Psoas muscle (tissue), 8 donors: ENCODE results near the gene DISC1. TPM values are rescaled to one million over a fixed set of nuclear protein-coding genes. Genes with fewer than 3 reads are reported as not detected.
"Not testable (repeated sequence)": the region's sequence is repeated elsewhere in the genome, so short reads cannot be mapped to it uniquely, and the experiment has no call there.

Experiments used
- ATAC-seq, 4 donors: fragments of 200-7000 bp; cut with Tn5 transposase; one replicate each; pipeline ENCODE4 v1.9.1; 2020; ENCODE audit warnings: moderate library complexity in 3 of 4, mild to moderate bottlenecking in 2 of 4
- DNase-seq, 2 donors: peaks; one replicate each; pipeline ENCODE4 v3.0.0-alpha.2; 2020
- H3K27ac ChIP-seq: fragments of 200-600 bp; one replicate; pipeline ENCODE4 v1.8.0; 2022
- H3K27me3 ChIP-seq, 3 donors: fragments of 200-600 bp in 1 of 3; one replicate each; pipeline versions ENCODE4 v1.6.1 to v1.8.0; 2013 to 2022; ENCODE audit warnings: low read length in 2 of 3, mild to moderate bottlenecking in 2 of 3, moderate library complexity in 1 of 3; ENCODE audit not compliant: insufficient read depth in 3 of 3
- H3K36me3 ChIP-seq, 2 donors: fragments of 200-600 bp in 1 of 2; one replicate each; pipeline versions ENCODE4 v1.6.1 to v1.8.0; 2013 to 2022; ENCODE audit warnings: low read depth in 1 of 2, mild to moderate bottlenecking in 1 of 2, moderate library complexity in 1 of 2; ENCODE audit not compliant: insufficient read depth in 1 of 2
- H3K4me1 ChIP-seq: fragments of 200-600 bp; one replicate; pipeline ENCODE4 v1.8.0; 2022
- H3K4me3 ChIP-seq: fragments of 200-600 bp; one replicate; pipeline ENCODE4 v1.8.0; 2022; ENCODE audit warnings: mild to moderate bottlenecking
- H3K9me3 ChIP-seq: fragments of 200-600 bp; one replicate; pipeline ENCODE4 v1.8.0; 2022
- CTCF ChIP-seq: fragments of 200-600 bp; IDR thresholded peaks from one replicate; pipeline ENCODE4 v1.8.0; 2022; ENCODE audit warnings: antibody characterized with exemption
- WGBS, 3 donors: extraction: QIAGEN DNeasy Blood & Tissue Kit; methylation state at CpG; one replicate each; pipeline versions ENCODE4 v1.1.6 to v1.1.7; 2013; 5-methylcytosine and 5-hydroxymethylcytosine counted together
- intact Hi-C, 2 donors: fragments of 100-400 bp; cut with DNase I; formaldehyde crosslinking; loops; one replicate each; pipeline versions ENCODE4 v1.11.0 to v1.14.2; 2022
- polyA plus RNA-seq, 3 donors: library from polyadenylated mRNA; stranded (reverse); fragments of 200-250 nt; gene quantifications; one replicate each; pipeline ENCODE4 v1.2.3, GENCODE V29; 2013
- total RNA-seq, 4 donors: library from RNA; stranded (reverse); fragmentation: NEBNext Ultra II Directional in 2 of 4; extraction: Animal tissue kit (Norgen Biotek cat#: 25700) in 2 of 4; gene quantifications; one replicate each; pipeline versions ENCODE4 v1.2.1 to v1.2.4, GENCODE V29; 2021 to 2023
- donor health status: healthy with polysubstance abuse.
- donor health status: DM: no; HTN: no; CAD: no; lungs with moderate emphysema.
- donor health status: Bipolar disorder and iron deficiency.
- donor health status: healthy.
- donor health status: DM: yes; HTN: yes; CAD: no.
- donor health status: DM: no; HTN: no; CAD: no.
- donor health status: DM: no; HTN: no; CAD: no.
- donor health status: DM: yes; HTN: yes; CAD: no.

The DISC1 gene
- total and polyA plus RNA-seq, 7 donors, result 0.35 to 2.8 (median 1.6) TPM

GRCh38 chr1:231619257-231619634 is 7.3 kb upstream of the DISC1 start:
- TF ChIP-seq CTCF, result no peak
- Histone ChIP-seq H3K4me1 (no peaks in the 10 kb centered on the region), H3K27me3 (peaks cover 0 to 11% (median 0%) of the 10 kb centered on the region in 3 donors), H3K9me3 (no peaks in the 10 kb centered on the region), H3K27ac (no peak overlapping the region), H3K4me3 (no peak overlapping the region), H3K36me3 (no peaks in the 10 kb centered on the region)
- ATAC-seq, result peak in 2 of 4 donors; percentile 40 to 47
- intact Hi-C loops, result no loop called here
- no peak for DNase-seq

GRCh38 chr1:231625042-231625441 is 1.5 kb upstream of the DISC1 start:
- H3K27me3 ChIP-seq, result peaks cover 0 to 29% (median 1%) of the 10 kb centered on the region in 3 donors
- H3K9me3 ChIP-seq, H3K4me1 ChIP-seq, ATAC-seq, intact Hi-C loops, H3K4me3 ChIP-seq, DNase-seq, H3K36me3 ChIP-seq, H3K27ac ChIP-seq: not testable (repeated sequence)
- WGBS, 3 donors, result 87 to 95% (median 87%) methylated on average over 4 of the region's 4 CpGs

GRCh38 chr1:231625975-231626534 is 535 bp upstream of the DISC1 start:
- intact Hi-C loops, result no loop called here
- DNase-seq (no peak), ATAC-seq (peak in 2 of 4 donors; percentile 7)
- Histone ChIP-seq H3K27ac (no peak overlapping the region), H3K4me3 (peak overlapping the region; percentile 80), H3K4me1 (no peaks in the 10 kb centered on the region), H3K36me3 (no peaks in the 10 kb centered on the region), H3K9me3 (no peaks in the 10 kb centered on the region), H3K27me3 (peaks cover 0 to 29% (median 1%) of the 10 kb centered on the region in 3 donors)
- WGBS, 3 donors, result 9 to 16% (median 11%) methylated on average over 7 of the region's 7 CpGs
- TF ChIP-seq CTCF, result no peak

GRCh38 chr1:231626951-231627614 is 493 bp downstream of the DISC1 start:
- 3 to 5% (median 5%) methylated on average over 42 to 49 of the region's 49 CpGs for WGBS, 3 donors
- intact Hi-C loops, result no loop called here

More at GRCh38 chr1:231626951-231627614, 493 bp downstream of the DISC1 start:
- DNase-seq, result peak; percentile 68 to 86
- no peaks in the 10 kb centered on the region for H3K36me3 ChIP-seq
- H3K27ac ChIP-seq, result peak overlapping the region; percentile 73
- H3K4me3 ChIP-seq, result peak overlapping the region; percentile 80
- H3K4me1 ChIP-seq, result no peaks in the 10 kb centered on the region
- peaks cover 0 to 24% (median 1%) of the 10 kb centered on the region in 3 donors for H3K27me3 ChIP-seq
- no peaks in the 10 kb centered on the region for H3K9me3 ChIP-seq
- ATAC-seq, result peak; percentile 54 to 80 (median 66)
- no peak for TF ChIP-seq CTCF
